ENCODE data around the gene RGN. TPM values are rescaled to one million over a fixed set of nuclear protein-coding genes. Genes with fewer than 3 reads are reported as not detected.

Gene RGN
- total RNA-seq (10 to 100 TPM in 8 of 9 donors, 1 to 10 TPM in 1; 6.5 to 23.6 (median 18.4) TPM), polyA plus RNA-seq (10 to 100 TPM in 1 of 2 donors, 1 to 10 TPM in 1; 3.2 to 16.0 TPM)
- long read RNA-seq, donor 1, transcript RGN-202 (7 exons, 1,611 nt): major isoform, 21 of 43 reads
- long read RNA-seq, donor 1, transcript RGN-203 (8 exons, 2,257 nt): minor isoform, 7 of 43 reads
- long read RNA-seq, donor 1, partial matches to known transcripts: 10 of 43 reads
- long read RNA-seq, donor 1, other reads (novel, unspliced or antisense): 4 of 43 reads
- long read RNA-seq, donor 2, transcript RGN-202 (7 exons, 1,611 nt): major isoform, 30 of 66 reads
- long read RNA-seq, donor 2, transcript RGN-203 (8 exons, 2,257 nt): minor isoform, 12 of 66 reads
- long read RNA-seq, donor 2, partial matches to known transcripts: 7 of 66 reads
- long read RNA-seq, donor 2, other reads (novel, unspliced or antisense): 14 of 66 reads
- long read RNA-seq, donor 3, transcript RGN-202 (7 exons, 1,611 nt): major isoform, 8 of 15 reads
- long read RNA-seq, donor 3, partial matches to known transcripts: 2 of 15 reads
- long read RNA-seq, donor 3, other reads (novel, unspliced or antisense): 2 of 15 reads

DNA sequence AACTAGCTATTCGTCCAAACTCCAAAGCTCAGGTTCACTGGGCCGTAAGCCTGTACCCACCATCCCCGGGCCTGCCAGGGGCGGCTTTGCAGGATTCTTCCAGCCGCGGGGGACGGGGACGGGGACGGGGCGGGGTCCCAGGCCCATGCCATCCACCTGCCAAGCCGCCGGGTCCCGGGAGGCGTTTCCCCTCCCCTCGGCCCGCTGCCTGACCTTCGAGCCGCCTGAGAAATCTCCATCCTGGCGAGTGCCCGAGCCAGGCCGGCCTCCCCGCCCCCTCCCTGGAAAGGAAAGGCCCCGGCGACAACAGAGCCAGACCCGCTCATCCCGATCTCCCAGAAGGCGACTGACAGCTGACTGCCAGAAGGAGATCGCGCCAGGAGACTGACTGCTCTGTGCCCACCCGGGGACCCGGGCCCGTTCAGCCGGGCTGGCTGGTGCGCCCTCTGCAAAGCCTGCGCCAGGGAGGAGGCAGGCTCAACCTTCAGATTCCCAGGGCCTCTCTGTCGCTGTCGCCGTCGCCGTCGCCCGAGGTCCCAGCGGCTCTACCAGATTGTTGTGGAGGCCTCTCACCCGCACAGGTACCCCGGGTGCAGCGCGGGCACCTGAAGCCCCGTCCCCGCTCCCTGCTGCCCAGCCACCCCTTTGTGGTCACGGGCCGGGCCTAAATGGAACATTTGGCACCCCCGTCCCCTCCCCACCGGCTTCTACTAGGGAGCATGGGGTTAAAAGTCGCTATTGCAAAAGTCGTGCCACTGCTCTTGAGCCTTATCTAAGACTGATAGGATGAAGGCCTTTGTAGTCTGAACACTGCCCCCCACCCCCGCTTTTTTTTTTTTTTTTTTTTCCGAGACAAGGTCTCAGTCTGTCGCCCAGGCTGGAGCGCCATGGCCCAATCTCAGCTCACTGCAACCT is at the start of gene RGN:
Gene RGN, plus strand, starts transcription at position 315 of the 915 bp plus-strand sequence. CDS start 2,702 bp downstream, outside the sequence.
- H3K4me1 ChIP-seq: no peaks in the 10 kb centered on the region
- peak within 1 kb of the TSS in 11 of 12 donors; percentile 18 to 64 (median 52) for H3K4me3 ChIP-seq
- WGBS, 4 donors: 16 to 48% (median 31%) methylated on average over 41 to 59 of the region's 59 CpGs
- peaks cover 0 to 15% (median 0%) of the 10 kb centered on the region in 9 donors for H3K27me3 ChIP-seq
- H3K36me3 ChIP-seq: peaks cover 0 to 6% (median 0%) of the 10 kb centered on the region in 9 donors
- H3K27ac ChIP-seq: peak within 1 kb of the TSS in 10 of 12 donors; percentile 50 to 75 (median 62)
- intact Hi-C loops (cut with DNase I): no loop called here
- ATAC-seq (peak in 3 of 4 donors; percentile 75 to 81 (median 78)), DNase-seq (peak; percentile 22 to 67 (median 38))
- no peak for TF ChIP-seq POLR2A (IDR thresholded peaks at IDR 0.05)
- TF ChIP-seq, protein P1, sequence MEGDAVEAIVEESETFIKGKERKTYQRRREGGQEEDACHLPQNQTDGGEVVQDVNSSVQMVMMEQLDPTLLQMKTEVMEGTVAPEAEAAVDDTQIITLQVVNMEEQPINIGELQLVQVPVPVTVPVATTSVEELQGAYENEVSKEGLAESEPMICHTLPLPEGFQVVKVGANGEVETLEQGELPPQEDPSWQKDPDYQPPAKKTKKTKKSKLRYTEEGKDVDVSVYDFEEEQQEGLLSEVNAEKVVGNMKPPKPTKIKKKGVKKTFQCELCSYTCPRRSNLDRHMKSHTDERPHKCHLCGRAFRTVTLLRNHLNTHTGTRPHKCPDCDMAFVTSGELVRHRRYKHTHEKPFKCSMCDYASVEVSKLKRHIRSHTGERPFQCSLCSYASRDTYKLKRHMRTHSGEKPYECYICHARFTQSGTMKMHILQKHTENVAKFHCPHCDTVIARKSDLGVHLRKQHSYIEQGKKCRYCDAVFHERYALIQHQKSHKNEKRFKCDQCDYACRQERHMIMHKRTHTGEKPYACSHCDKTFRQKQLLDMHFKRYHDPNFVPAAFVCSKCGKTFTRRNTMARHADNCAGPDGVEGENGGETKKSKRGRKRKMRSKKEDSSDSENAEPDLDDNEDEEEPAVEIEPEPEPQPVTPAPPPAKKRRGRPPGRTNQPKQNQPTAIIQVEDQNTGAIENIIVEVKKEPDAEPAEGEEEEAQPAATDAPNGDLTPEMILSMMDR (IDR thresholded peaks at IDR 0.05): no peak
- no peaks in the 10 kb centered on the region for H3K9me3 ChIP-seq

DNA sequence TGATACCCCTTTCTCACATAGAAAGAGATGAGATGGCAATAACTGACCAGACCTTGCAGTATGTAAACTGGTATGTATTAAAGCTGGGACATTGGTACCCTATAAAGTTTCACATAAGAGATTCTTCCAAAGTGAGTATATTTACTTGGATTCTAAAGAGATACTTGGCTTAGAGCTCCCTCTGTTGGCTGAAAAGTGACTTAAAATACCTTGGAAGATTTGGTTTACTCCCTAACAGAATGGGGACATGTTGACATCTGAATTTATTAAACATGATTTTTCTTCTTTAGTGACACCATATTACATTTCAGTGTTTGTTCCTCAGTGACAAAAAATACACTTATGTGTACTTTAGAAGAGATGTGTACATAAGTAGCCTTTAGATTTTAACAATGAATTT is 47.9 kb upstream of the RGN start:
- Histone ChIP-seq H3K4me3 (no peak overlapping the region), H3K36me3 (peaks cover 0 to 12% (median 0%) of the 10 kb centered on the region in 9 donors), H3K4me1 (no peaks in the 10 kb centered on the region), H3K27me3 (peaks cover 0 to 34% (median 0%) of the 10 kb centered on the region in 9 donors), H3K9me3 (no peaks in the 10 kb centered on the region), H3K27ac (no peak overlapping the region)
- DNase-seq (peak in 1 of 5 donors; percentile 5), ATAC-seq (no peak)
- TF ChIP-seq POLR2A (IDR thresholded peaks at IDR 0.05): no peak
- TF ChIP-seq, protein P1 (IDR thresholded peaks at IDR 0.05): peak; percentile 47 to 68 (median 58)
- intact Hi-C loops (cut with DNase I): loop anchor here in 4 of 10 donors (2.0 to 5.0 kb wide), 3 partner anchors 128 to 273 kb away; partner anchors contain the start of gene SLC9A7 (in 4 of the 4)

DNA sequence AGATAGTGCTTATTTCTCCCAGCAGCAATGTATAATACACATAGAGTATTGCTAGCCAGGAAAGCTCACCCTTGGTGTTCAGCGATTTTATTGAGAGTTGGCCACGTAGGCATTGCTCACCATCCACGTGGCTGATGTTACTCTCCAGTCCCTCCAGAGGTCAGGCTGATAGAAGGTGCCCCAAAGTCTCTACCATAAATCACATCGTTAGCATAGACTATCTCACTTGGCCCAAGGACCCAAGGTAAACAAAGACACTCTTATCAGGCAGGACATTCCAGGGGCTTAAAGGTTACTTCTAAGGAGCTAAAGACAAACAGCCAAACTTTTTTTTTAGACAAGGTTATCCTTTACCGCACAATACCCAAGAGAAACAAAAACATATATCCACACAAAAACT is 30.3 kb upstream of the RGN start:
- no peaks in the 10 kb centered on the region for H3K4me1 ChIP-seq
- TF ChIP-seq, protein P1 (IDR thresholded peaks at IDR 0.05): no peak
- no peak for TF ChIP-seq POLR2A (IDR thresholded peaks at IDR 0.05)
- peaks cover 0 to 13% (median 0%) of the 10 kb centered on the region in 12 donors for H3K9me3 ChIP-seq
- intact Hi-C loops (cut with DNase I): no loop called here
- ATAC-seq (no peak), DNase-seq (no peak)
- WGBS, 4 donors: 51 to 58% (median 54%) methylated on average over 5 of the region's 5 CpGs
- H3K4me3 ChIP-seq: no peak overlapping the region
- H3K27ac ChIP-seq: no peak overlapping the region
- peaks cover 0 to 8% (median 0%) of the 10 kb centered on the region in 9 donors for H3K27me3 ChIP-seq
- H3K36me3 ChIP-seq: peaks cover 0 to 4% (median 0%) of the 10 kb centered on the region in 9 donors

Data from heart left ventricle (tissue), 16 donors.